Globus pallidus (tissue), 1 donor: ENCODE results near the gene UGT1A8.

Source experiments
- DNase-seq: peaks from one replicate; pipeline ENCODE4 v3.0.0-alpha.2; 2015; ENCODE audit warnings: low spot score

The UGT1A8 gene

DNA sequence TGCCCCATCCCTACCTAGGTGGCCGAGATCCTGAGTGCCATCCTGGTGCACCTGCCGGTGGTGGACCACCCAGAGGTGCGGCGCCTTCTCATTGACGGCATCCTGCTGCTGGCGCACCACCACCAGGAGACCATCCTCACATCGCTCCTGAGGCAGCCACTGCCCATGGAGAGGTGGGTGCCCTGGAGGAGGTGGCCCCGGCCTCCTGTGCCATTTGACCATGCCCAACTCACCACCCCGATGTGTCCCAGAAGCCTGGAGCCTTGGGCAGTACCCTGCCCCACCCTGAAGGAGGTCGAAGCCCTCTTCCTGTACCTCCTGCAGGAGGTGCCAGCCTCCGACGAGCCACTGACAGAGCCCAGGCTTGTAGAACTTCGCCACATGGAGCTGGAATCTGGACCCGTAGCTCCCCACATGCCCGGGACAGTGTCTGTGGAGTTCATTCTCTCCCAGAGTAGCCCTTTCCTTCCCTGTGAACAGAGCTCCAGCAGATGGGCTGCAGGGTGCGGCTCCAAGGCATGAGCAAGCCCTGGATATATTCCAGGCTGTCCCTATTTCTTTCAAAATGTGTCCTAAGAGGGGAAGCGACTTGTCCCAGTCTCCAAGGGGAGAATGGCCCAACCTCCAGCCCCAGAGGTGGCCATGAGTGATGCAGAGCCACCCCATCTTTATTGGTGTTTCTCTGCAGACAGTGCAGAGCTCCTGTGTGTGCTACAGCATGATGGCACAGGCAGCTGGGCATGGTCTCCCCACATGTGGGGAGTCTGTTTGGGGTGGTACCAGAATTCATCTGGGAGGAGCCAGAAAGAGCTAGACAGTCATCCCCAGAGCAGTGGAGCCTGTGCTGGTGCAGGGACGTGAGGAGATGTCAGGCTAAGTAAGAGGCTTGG, 202.7 kb downstream of the UGT1A8 start:
- no peak for DNase-seq

GRCh38 chr2:233820774-233821105, 203.3 kb downstream of the UGT1A8 start:
- DNase-seq: no peak

GRCh38 chr2:233821196-233821595, 203.8 kb downstream of the UGT1A8 start:
- no peak for DNase-seq

DNA sequence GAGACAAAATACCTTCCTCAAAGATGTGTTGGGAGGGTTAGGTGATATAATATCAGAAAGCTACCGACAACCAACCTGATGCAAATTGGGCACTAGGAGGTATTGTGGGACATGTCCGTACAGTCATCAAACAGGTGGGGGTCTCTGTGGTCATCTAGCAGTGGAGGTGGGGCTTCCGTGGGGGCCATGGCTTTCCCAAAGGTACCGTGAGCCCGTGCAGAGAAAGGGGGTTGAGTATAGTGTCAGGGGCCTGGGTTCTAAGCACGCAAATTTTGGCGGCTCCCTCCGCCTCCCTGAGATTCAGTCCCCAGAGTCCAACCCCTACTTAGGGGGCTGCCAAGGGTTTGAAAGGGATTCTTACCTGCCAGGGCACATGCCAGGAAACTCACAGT, 204.3 kb downstream of the UGT1A8 start:
- no peak for DNase-seq

DNA sequence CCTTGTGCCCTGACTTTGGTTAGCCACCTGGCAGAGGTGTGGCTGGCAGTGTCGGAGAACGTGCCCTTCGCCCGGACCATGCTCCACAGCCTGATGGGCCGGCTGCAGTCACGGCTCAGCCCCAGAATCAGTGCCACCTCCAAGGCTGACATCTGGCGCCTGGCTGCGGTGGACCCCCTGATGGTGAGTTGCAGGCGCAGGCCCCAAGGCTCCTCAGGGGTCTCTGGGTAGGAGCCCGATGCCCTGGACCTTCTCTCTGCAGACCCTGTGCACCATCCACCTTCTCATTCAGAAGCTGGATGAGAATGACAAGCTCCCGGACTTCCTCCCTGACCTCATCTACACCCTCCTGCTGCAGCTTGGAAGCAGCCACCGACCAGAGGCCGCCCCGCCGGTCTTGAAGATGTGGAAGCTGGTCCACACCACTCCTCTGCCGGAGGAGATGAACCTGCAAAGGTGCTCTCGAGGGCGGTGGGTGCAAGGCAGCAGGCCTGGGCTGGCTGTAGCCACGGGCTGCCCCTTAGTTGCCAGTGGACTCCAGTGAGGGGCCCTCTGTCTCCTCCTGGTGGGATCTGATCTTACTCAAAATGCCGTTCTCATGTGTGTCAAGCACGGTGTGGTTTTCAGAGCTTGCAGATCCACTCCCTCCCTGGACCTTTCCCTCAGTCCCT, 204.8 kb downstream of the UGT1A8 start:
- DNase-seq: no peak
